CD4-positive, alpha-beta memory T cell (primary cell): ENCODE data around the gene ATP7B. TPM values are rescaled to one million over a fixed set of nuclear protein-coding genes. Genes with fewer than 3 reads are reported as not detected.
A peak's percentile ranks its signal among the peaks of the same experiment; 100 is the strongest.

Experiments used
- CTCF ChIA-PET: fragments of 350-600 bp; sonication (Branson Sonifier 250); formaldehyde crosslinking; loops from one replicate; lab custom pipeline; 2021; ENCODE audit warnings: inconsistent platforms; ENCODE audit not compliant: partially characterized antibody; lab: Charles Lee
- POLR2A ChIA-PET: fragments of 350-600 bp; sonication (Branson Sonifier 250); formaldehyde crosslinking; loops from one replicate; lab custom pipeline; 2021; ENCODE audit not compliant: partially characterized antibody; lab: Charles Lee
- DNase-seq, 5 donors: peaks; one replicate each; pipeline versions ENCODE4 v3.0.0 to v3.0.0-alpha.2; 2020 to 2022; ENCODE audit warnings: mixed read lengths in 1 of 5
- H3K27ac ChIP-seq: one replicate; pipeline ENCODE4 v1.7.0; 2013; ENCODE audit warnings: low read depth, low read length
- H3K27me3 ChIP-seq: 2 replicates; pipeline ENCODE4 v1.7.0; 2013; ENCODE audit warnings: mild to moderate bottlenecking, low read length, moderate library complexity; ENCODE audit not compliant: insufficient read depth
- H3K36me3 ChIP-seq: 2 replicates; pipeline ENCODE4 v1.7.0; 2013; ENCODE audit warnings: mild to moderate bottlenecking, low read length, moderate library complexity; ENCODE audit not compliant: insufficient read depth
- H3K4me1 ChIP-seq: 2 replicates; pipeline ENCODE4 v1.7.0; 2013; ENCODE audit warnings: mild to moderate bottlenecking, low read length, moderate library complexity; ENCODE audit not compliant: insufficient read depth
- H3K4me3 ChIP-seq, 2 donors: one replicate each; pipeline ENCODE4 v1.7.0; 2013; ENCODE audit warnings: low read length in 2 of 2, mild to moderate bottlenecking in 1 of 2
- H3K9me3 ChIP-seq, 2 donors: one replicate each; pipeline ENCODE4 v1.7.0; 2013; ENCODE audit warnings: low read length in 2 of 2, control low read depth in 1 of 2; ENCODE audit not compliant: control insufficient read depth in 1 of 2
- H3K27ac Mint-ChIP-seq, 7 donors: one replicate each; pipeline ENCODE4 v1.8.0; 2020 to 2021; ENCODE audit warnings: mixed read lengths in 7 of 7, mild to moderate bottlenecking in 6 of 7, inconsistent platforms in 3 of 7, moderate library complexity in 3 of 7
- H3K27me3 Mint-ChIP-seq, 2 donors: one replicate each; pipeline ENCODE4 v1.8.0; 2020 to 2021; ENCODE audit warnings: mixed read lengths in 2 of 2
- H3K36me3 Mint-ChIP-seq, 2 donors: one replicate each; pipeline ENCODE4 v1.8.0; 2020 to 2021; ENCODE audit warnings: mixed read lengths in 2 of 2, inconsistent platforms in 1 of 2, mild to moderate bottlenecking in 1 of 2
- H3K4me1 Mint-ChIP-seq, 4 donors: one replicate each; pipeline ENCODE4 v1.8.0; 2020 to 2021; ENCODE audit warnings: mixed read lengths in 4 of 4, mild to moderate bottlenecking in 1 of 4
- H3K4me3 Mint-ChIP-seq, 8 donors: one replicate each; pipeline ENCODE4 v1.8.0; 2020 to 2021; ENCODE audit warnings: mixed read lengths in 8 of 8, mild to moderate bottlenecking in 7 of 8, moderate library complexity in 6 of 8, inconsistent platforms in 3 of 8
- H3K9me3 Mint-ChIP-seq, 8 donors: one replicate each; pipeline ENCODE4 v1.8.0; 2020 to 2021; ENCODE audit warnings: mixed read lengths in 8 of 8, mild to moderate bottlenecking in 5 of 8, inconsistent platforms in 3 of 8, moderate library complexity in 1 of 8
- intact Hi-C: fragments of 100-400 bp; cut with micrococcal nuclease; formaldehyde crosslinking; loops from one replicate; pipeline ENCODE4 v1.15.1; 2023
- polyA plus RNA-seq, 2 donors: library from polyadenylated mRNA; unstranded; fragments of 300-500 nt; fragmentation: Illumina TruSeq; gene quantifications; one replicate each; pipeline ENCODE4 v1.2.3, GENCODE V29; 2021
- total RNA-seq, 2 experiments: library from RNA; stranded (reverse); gene quantifications; one replicate each; pipeline ENCODE4 v1.2.3, GENCODE V29; 2021

The ATP7B gene
- total RNA-seq (1 to 10 TPM in 1 of 2 experiments, under 1 TPM in 1; 0.97 to 1.4 TPM), polyA plus RNA-seq (under 1 TPM; 0.28 to 0.77 TPM)

DNA sequence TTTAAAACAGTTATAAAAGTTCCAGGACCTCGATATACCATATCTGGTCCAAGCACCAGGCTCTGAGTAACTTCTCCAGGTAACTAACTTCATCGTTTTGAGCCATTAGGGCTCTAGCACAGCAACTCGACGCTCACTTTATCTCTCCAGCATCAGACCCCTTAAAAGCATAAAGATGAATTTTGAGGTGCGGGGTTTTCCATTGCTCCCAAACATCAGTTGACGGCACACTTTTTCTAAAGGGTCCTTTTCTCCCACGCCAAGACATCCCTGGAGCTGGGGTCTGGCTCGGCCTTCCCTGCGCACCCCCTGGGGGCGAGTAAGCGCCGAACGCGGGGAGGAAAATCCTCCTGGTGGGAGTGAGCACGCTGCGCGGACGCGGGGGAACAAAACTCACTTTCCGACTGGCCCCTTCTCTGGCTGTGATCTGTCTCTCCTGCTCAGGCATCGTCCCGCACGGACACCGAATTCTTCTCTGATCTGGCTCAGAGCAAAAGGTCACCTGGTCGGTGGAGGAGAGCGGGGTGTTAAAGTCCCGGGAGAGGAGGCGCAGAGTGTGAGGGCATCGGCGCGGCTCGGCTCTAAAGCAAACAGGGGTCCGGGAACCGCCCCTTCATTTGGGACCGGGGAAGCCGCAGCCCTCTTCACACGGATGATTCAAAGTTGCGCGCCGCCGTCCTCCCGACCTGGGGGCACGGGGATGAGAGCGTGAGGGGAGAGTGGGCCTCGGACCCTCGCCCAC lies at the start of gene ATP7B:
ATP7B (minus strand) TSS at position 561 of the 742 bp plus-strand sequence; CDS start at position 448, 113 bp downstream.
- H3K9me3 Mint-ChIP-seq = no peaks in the 10 kb centered on the region
- Histone ChIP-seq H3K27me3 (peaks cover 8% of the 10 kb centered on the region), H3K27ac (peak within 1 kb of the TSS; percentile 52), H3K4me1 (peaks cover 22% of the 10 kb centered on the region), H3K36me3 (no peaks in the 10 kb centered on the region), H3K4me3 (peak within 1 kb of the TSS; percentile 71 to 92), H3K9me3 (no peaks in the 10 kb centered on the region)
- H3K27me3 Mint-ChIP-seq = peaks cover 4 to 24% of the 10 kb centered on the region in 2 donors
- peaks cover 5 to 13% of the 10 kb centered on the region in 2 donors for H3K36me3 Mint-ChIP-seq
- intact Hi-C loops = loop anchor here (5.0 kb wide), 3 partner anchors 69 to 189 kb away; no protein-coding TSS in a partner anchor
- peak within 1 kb of the TSS; percentile 87 to 98 (median 97) for H3K27ac Mint-ChIP-seq
- H3K4me1 Mint-ChIP-seq = peaks cover 14 to 36% (median 21%) of the 10 kb centered on the region in 4 donors
- ChIA-PET CTCF (interaction anchor here (1.7 kb wide), 1 partner anchor 174 kb away, joined by 3 read pairs; no protein-coding TSS in a partner anchor), POLR2A (interaction anchor here (1.0 to 2.7 kb wide), 4 partner anchors 60 to 189 kb away, joined by 3 to 18 read pairs (median 4); no protein-coding TSS in a partner anchor)
- peak in 4 of 5 donors; percentile 3 to 42 (median 20) for DNase-seq
- peak within 1 kb of the TSS; percentile 96 to 100 (median 100) for H3K4me3 Mint-ChIP-seq

DNA sequence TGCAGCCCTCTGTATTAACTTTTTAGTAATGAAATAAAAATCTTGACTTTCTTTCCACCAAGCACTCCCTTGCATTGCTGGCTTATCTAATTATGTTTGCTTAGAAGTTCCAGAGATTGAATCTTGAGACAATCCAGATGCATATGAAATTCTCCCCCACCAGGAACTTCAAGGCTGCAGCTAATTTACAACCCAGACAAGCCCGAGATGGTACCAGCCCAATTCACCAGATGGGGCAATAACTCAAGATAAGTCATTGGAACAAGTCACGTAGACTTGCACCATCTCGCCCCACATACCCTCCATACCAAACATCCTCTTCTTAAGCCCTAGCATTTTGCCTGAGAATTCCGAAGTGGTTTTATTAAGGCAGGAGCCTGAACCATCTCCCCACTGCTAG lies 42.2 kb upstream of the ATP7B start:
- no peak overlapping the region for H3K4me3 Mint-ChIP-seq
- no peak for DNase-seq
- no peak overlapping the region for H3K27ac Mint-ChIP-seq
- peaks cover 0 to 39% (median 23%) of the 10 kb centered on the region in 8 donors for H3K9me3 Mint-ChIP-seq
- POLR2A ChIA-PET = no interaction called here
- Histone ChIP-seq H3K36me3 (no peaks in the 10 kb centered on the region), H3K9me3 (no peaks in the 10 kb centered on the region), H3K27ac (no peak overlapping the region), H3K4me3 (no peak overlapping the region), H3K27me3 (no peaks in the 10 kb centered on the region), H3K4me1 (no peaks in the 10 kb centered on the region)
- CTCF ChIA-PET = no interaction called here
- no peaks in the 10 kb centered on the region for H3K4me1 Mint-ChIP-seq
- intact Hi-C loops = no loop called here
- H3K27me3 Mint-ChIP-seq = peaks cover 4 to 5% of the 10 kb centered on the region in 2 donors
- peaks cover 3 to 7% of the 10 kb centered on the region in 2 donors for H3K36me3 Mint-ChIP-seq

DNA sequence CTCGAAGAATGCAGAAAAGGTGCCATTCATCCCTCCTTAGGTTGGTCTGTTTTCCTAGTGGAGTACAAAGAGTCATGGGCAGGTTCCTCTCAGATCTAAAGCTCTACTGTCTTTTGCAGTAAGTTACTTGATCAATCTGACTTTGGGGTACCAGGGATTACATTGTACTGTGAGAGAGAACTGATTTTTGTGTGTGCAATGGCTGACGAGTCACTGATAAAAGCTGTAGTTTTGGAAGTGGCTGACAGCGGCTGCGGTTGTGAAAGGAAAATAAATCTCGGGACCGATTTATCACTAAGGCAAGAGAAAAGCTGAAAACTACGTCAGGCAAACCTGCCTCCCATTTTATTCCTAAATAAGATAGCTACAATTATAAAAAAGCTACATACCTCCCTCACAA lies 40.1 kb upstream of the ATP7B start:
- Mint-ChIP-seq H3K4me3 (no peak overlapping the region), H3K36me3 (peaks cover 3 to 7% of the 10 kb centered on the region in 2 donors), H3K27me3 (peaks cover 4 to 5% of the 10 kb centered on the region in 2 donors), H3K27ac (no peak overlapping the region), H3K4me1 (no peaks in the 10 kb centered on the region), H3K9me3 (peaks cover 0 to 40% (median 22%) of the 10 kb centered on the region in 8 donors)
- ChIA-PET POLR2A (no interaction called here), CTCF (interaction anchor here (0.6 kb wide), 1 partner anchor 17 kb away, joined by 4 read pairs; no protein-coding TSS in a partner anchor)
- no peak overlapping the region for H3K27ac ChIP-seq
- no peaks in the 10 kb centered on the region for H3K36me3 ChIP-seq
- H3K4me1 ChIP-seq = no peaks in the 10 kb centered on the region
- H3K27me3 ChIP-seq = no peaks in the 10 kb centered on the region
- H3K9me3 ChIP-seq = no peaks in the 10 kb centered on the region
- H3K4me3 ChIP-seq = no peak overlapping the region
- intact Hi-C loops = no loop called here
- DNase-seq = no peak

DNA sequence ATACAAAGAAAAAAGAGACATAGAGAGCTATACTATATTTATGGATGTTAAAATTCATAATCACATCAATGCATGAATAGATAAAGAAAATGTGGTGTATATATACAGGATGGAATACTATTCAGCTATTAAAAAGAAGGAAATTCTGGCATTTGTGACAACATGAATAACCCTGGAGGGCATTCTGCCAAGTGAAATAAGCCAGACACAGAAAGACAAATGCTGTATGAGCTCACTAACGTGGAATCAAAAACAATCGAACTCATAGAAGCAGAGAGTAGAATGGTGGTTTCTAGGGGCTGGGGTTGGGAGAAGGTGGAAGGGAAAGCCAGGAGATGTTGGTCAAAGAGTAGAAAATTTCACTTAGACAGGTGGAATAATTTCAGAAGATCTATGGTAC lies 37.3 kb upstream of the ATP7B start:
- ChIA-PET POLR2A (no interaction called here), CTCF (no interaction called here)
- no peaks in the 10 kb centered on the region for H3K36me3 ChIP-seq
- intact Hi-C loops = no loop called here
- H3K27ac Mint-ChIP-seq = no peak overlapping the region
- peaks cover 0 to 42% (median 16%) of the 10 kb centered on the region in 8 donors for H3K9me3 Mint-ChIP-seq
- no peaks in the 10 kb centered on the region for H3K4me1 Mint-ChIP-seq
- H3K27me3 ChIP-seq = no peaks in the 10 kb centered on the region
- no peak overlapping the region for H3K27ac ChIP-seq
- no peaks in the 10 kb centered on the region for H3K9me3 ChIP-seq
- no peak for DNase-seq
- H3K4me3 ChIP-seq = no peak overlapping the region
- no peak overlapping the region for H3K4me3 Mint-ChIP-seq
- H3K27me3 Mint-ChIP-seq = peaks cover 4 to 5% of the 10 kb centered on the region in 2 donors
- no peaks in the 10 kb centered on the region for H3K4me1 ChIP-seq
- H3K36me3 Mint-ChIP-seq = peaks cover 8 to 15% of the 10 kb centered on the region in 2 donors

DNA sequence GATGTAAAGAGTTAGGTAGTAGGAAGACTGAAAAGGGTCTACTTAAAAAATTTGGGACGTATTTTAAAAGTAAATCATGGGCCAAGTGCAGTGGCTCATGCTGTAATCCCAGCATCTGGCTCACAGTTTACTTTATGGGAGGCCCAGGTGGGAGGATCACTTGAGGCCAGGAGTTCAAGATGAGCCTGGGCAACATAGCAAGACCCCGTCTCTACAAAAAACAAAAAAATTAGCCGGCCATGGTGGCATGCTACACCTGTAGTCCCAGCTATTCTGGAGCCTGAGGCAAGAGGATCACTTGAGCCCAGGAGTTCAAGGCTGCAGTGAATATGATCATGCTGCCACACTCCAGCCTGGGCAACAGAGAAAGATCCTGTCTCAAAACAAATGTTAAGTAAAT lies 36.2 kb upstream of the ATP7B start:
- H3K27me3 ChIP-seq = no peaks in the 10 kb centered on the region
- Mint-ChIP-seq H3K4me1 (no peaks in the 10 kb centered on the region), H3K36me3 (peaks cover 8 to 15% of the 10 kb centered on the region in 2 donors), H3K27me3 (peaks cover 4 to 5% of the 10 kb centered on the region in 2 donors), H3K27ac (no peak overlapping the region), H3K9me3 (peaks cover 0 to 45% (median 13%) of the 10 kb centered on the region in 8 donors), H3K4me3 (no peak overlapping the region)
- no peaks in the 10 kb centered on the region for H3K4me1 ChIP-seq
- CTCF ChIA-PET = no interaction called here
- H3K4me3 ChIP-seq = no peak overlapping the region
- H3K27ac ChIP-seq = no peak overlapping the region
- intact Hi-C loops = no loop called here
- POLR2A ChIA-PET = no interaction called here
- no peaks in the 10 kb centered on the region for H3K36me3 ChIP-seq
- no peak for DNase-seq
- H3K9me3 ChIP-seq = no peaks in the 10 kb centered on the region

DNA sequence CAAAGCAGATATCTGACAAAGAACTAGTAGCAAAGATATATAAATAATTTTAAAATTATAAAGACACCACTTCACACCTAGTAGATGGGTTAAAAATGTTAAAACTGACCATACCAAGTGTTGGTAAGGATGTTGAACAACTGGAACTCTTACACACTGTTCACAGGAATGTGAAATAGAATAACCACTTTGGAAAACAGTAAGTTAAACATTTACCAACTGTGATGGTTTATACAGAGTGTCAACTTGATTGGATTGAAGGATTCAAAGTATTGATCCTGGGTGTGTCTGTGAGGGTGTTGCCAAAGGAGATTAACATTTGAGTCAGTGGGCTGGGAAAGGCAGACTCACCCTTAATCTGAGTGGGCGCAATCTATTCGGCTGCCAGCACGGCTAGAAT lies 32.4 kb upstream of the ATP7B start:
- Mint-ChIP-seq H3K4me1 (no peaks in the 10 kb centered on the region), H3K4me3 (no peak overlapping the region), H3K27ac (no peak overlapping the region), H3K27me3 (no peaks in the 10 kb centered on the region), H3K9me3 (peaks cover 0 to 28% (median 9%) of the 10 kb centered on the region in 8 donors), H3K36me3 (peaks cover 9 to 16% of the 10 kb centered on the region in 2 donors)
- DNase-seq = no peak
- Histone ChIP-seq H3K27ac (no peak overlapping the region), H3K9me3 (no peaks in the 10 kb centered on the region), H3K36me3 (no peaks in the 10 kb centered on the region), H3K4me3 (no peak overlapping the region), H3K4me1 (no peaks in the 10 kb centered on the region), H3K27me3 (no peaks in the 10 kb centered on the region)
- POLR2A ChIA-PET = no interaction called here
- intact Hi-C loops = no loop called here
- CTCF ChIA-PET = no interaction called here

DNA sequence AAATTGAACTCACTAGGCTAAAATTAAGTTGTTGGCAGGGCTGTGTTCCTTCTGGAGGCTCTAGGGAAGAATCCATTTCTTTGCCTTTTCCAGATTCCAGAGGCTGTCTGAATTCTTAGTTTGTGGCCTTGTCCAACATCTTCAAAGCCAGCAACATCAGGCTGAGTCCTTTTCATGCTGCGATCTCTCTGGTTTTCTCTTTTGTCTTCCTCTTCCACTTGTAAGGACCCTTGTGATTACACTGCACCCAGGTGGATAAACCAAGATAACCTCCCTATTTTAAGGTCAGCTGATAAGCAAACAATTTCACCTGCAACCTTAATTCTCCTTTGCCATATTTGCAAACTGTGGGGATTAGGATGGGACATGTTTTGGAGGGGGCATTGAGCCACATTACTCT lies 24.8 kb upstream of the ATP7B start:
- Mint-ChIP-seq H3K9me3 (peaks cover 0 to 7% (median 5%) of the 10 kb centered on the region in 8 donors), H3K27ac (no peak overlapping the region), H3K36me3 (peaks cover 11 to 16% of the 10 kb centered on the region in 2 donors), H3K27me3 (no peaks in the 10 kb centered on the region), H3K4me3 (no peak overlapping the region), H3K4me1 (peaks cover 6 to 9% (median 7%) of the 10 kb centered on the region in 4 donors)
- no peaks in the 10 kb centered on the region for H3K36me3 ChIP-seq
- ChIA-PET POLR2A (no interaction called here), CTCF (no interaction called here)
- no peak overlapping the region for H3K27ac ChIP-seq
- no peak for DNase-seq
- no peaks in the 10 kb centered on the region for H3K27me3 ChIP-seq
- intact Hi-C loops = no loop called here
- no peak overlapping the region for H3K4me3 ChIP-seq
- no peaks in the 10 kb centered on the region for H3K9me3 ChIP-seq
- H3K4me1 ChIP-seq = no peaks in the 10 kb centered on the region
